Smooth muscle cell (in vitro differentiated cells): ENCODE data around the gene GATAD2B. TPM values are rescaled to one million over a fixed set of nuclear protein-coding genes. Genes with fewer than 3 reads are reported as not detected.
"Not testable (repeated sequence)": the region's sequence is repeated elsewhere in the genome, so short reads cannot be mapped to it uniquely, and the experiment has no call there.

Experiments
- DNase-seq: peaks from one replicate; lab custom pipeline; 2025; ENCODE audit not compliant: unreplicated experiment; lab: John Stamatoyannopoulos, UW
- H2AFZ ChIP-seq: fragments of 200-600 bp; sonication (generic); 2 replicates; pipeline ENCODE4 v1.6.0; 2016; ENCODE audit warnings: antibody characterized with exemption, low read depth, mild to moderate bottlenecking
- H3F3A ChIP-seq: fragments of 200-600 bp; sonication (generic); 2 replicates; pipeline ENCODE4 v1.6.0; 2017; ENCODE audit warnings: antibody characterized with exemption, low read depth
- H3K27ac ChIP-seq: fragments of 200-600 bp; sonication (generic); 2 replicates; pipeline ENCODE4 v1.5.1; 2016; ENCODE audit warnings: low read depth, mild to moderate bottlenecking
- H3K27me3 ChIP-seq: fragments of 200-600 bp; sonication (generic); 2 replicates; pipeline ENCODE4 v1.6.1; 2016; ENCODE audit warnings: low read depth, mild to moderate bottlenecking
- H3K36me3 ChIP-seq: fragments of 200-600 bp; sonication (generic); 2 replicates; pipeline ENCODE4 v1.5.1; 2016; ENCODE audit warnings: low read depth
- H3K4me1 ChIP-seq: fragments of 200-600 bp; sonication (generic); 2 replicates; pipeline ENCODE4 v1.5.1; 2016; ENCODE audit warnings: low read depth
- H3K4me2 ChIP-seq: fragments of 200-600 bp; sonication (generic); 2 replicates; pipeline ENCODE4 v1.6.0; 2016; ENCODE audit warnings: mild to moderate bottlenecking
- H3K4me3 ChIP-seq: fragments of 200-600 bp; sonication (generic); 2 replicates; pipeline ENCODE4 v1.5.1; 2016; ENCODE audit warnings: mild to moderate bottlenecking
- H3K79me2 ChIP-seq: fragments of 200-600 bp; sonication (generic); 2 replicates; pipeline ENCODE4 v1.6.0; 2016; ENCODE audit warnings: low read depth, mild to moderate bottlenecking
- H3K9ac ChIP-seq: fragments of 200-600 bp; sonication (generic); 2 replicates; pipeline ENCODE4 v1.6.0; 2016; ENCODE audit warnings: low read depth
- H3K9me3 ChIP-seq: fragments of 200-600 bp; sonication (generic); replicated peaks from 2 replicates; pipeline ENCODE4 v1.5.1; 2016; ENCODE audit warnings: low read depth
- H4K20me1 ChIP-seq: fragments of 200-600 bp; sonication (generic); 2 replicates; pipeline ENCODE4 v1.6.0; 2016; ENCODE audit warnings: low read depth
- CTCF ChIP-seq: fragments of 200-600 bp; sonication (generic); IDR thresholded peaks from 2 replicates; pipeline ENCODE4 v1.5.1; 2017; ENCODE audit warnings: borderline replicate concordance, mild to moderate bottlenecking, antibody characterized with exemption; ENCODE audit not compliant: insufficient read depth, poor library complexity, severe bottlenecking
- WGBS: methylation state at CpG from one replicate; pipeline ENCODE4 v1.1.7; 2016; ENCODE audit warnings: low lambda C conversion rate; 5-methylcytosine and 5-hydroxymethylcytosine counted together
- polyA plus RNA-seq: library from polyadenylated mRNA; unstranded; fragments of >200 nt; fragmentation: Nextera tagmentation; extraction: Ambion mirVana; gene quantifications from 2 replicates; pipeline ENCODE4 v1.2.1, GENCODE V29; 2016
- total RNA-seq: library from RNA; depleted of rRNA; stranded (reverse); fragments of >200 nt; gene quantifications from 2 replicates; pipeline ENCODE4 v1.2.3, GENCODE V29; 2014

The GATAD2B gene
- total and polyA plus RNA-seq, 2 experiments from 2014 or later: 7.8 to 24.9 TPM

- no peak overlapping the region for H3K27ac ChIP-seq
- peaks cover 98% of the 10 kb centered on the region for H4K20me1 ChIP-seq
- H3K27me3 ChIP-seq: no peaks in the 10 kb centered on the region
- no peak overlapping the region for H3K9ac ChIP-seq
- H3K36me3 ChIP-seq: no peaks in the 10 kb centered on the region
- no peak overlapping the region for H2AFZ ChIP-seq
- H3K9me3 ChIP-seq: no peaks in the 10 kb centered on the region
- peaks cover 100% of the 10 kb centered on the region for H3K79me2 ChIP-seq
- H3K4me3 ChIP-seq: no peak overlapping the region
- no peak for TF ChIP-seq CTCF
- H3K4me2 ChIP-seq: no peak overlapping the region
- H3F3A ChIP-seq: no peaks in the 10 kb centered on the region
- H3K4me1 ChIP-seq: no peaks in the 10 kb centered on the region
- WGBS: 98% methylated on average over 2 of the region's 2 CpGs
- DNase-seq: no peak
Measured at GRCh38 chr1:153912349-153912748, 10.4 kb downstream of the GATAD2B start.

- H3K27ac ChIP-seq, H3K9me3 ChIP-seq, H3K9ac ChIP-seq, H3K36me3 ChIP-seq, H2AFZ ChIP-seq, H3K27me3 ChIP-seq, H3K4me1 ChIP-seq, H3K4me3 ChIP-seq, H3K4me2 ChIP-seq, H3F3A ChIP-seq, DNase-seq: not testable (repeated sequence)
- WGBS: 98% methylated on average over 6 of the region's 6 CpGs
- Histone ChIP-seq H4K20me1 (peaks cover 98% of the 10 kb centered on the region), H3K79me2 (peaks cover 100% of the 10 kb centered on the region)
Measured at GRCh38 chr1:153910560-153910959, 12.2 kb downstream of the GATAD2B start.

- Histone ChIP-seq H3F3A (no peaks in the 10 kb centered on the region), H3K36me3 (no peaks in the 10 kb centered on the region), H2AFZ (no peak overlapping the region), H4K20me1 (peaks cover 98% of the 10 kb centered on the region), H3K79me2 (peaks cover 100% of the 10 kb centered on the region), H3K4me1 (no peaks in the 10 kb centered on the region), H3K4me2 (no peak overlapping the region), H3K9ac (no peak overlapping the region), H3K27me3 (no peaks in the 10 kb centered on the region), H3K27ac (no peak overlapping the region), H3K4me3 (no peak overlapping the region), H3K9me3 (no peaks in the 10 kb centered on the region)
- 97% methylated on average over 6 of the region's 6 CpGs for WGBS
- no peak for TF ChIP-seq CTCF
- no peak for DNase-seq
Measured at GRCh38 chr1:153908071-153908470, 14.7 kb downstream of the GATAD2B start.

GRCh38 chr1:153907134-153907533 is 15.6 kb downstream of the GATAD2B start:
- Histone ChIP-seq H3F3A (no peaks in the 10 kb centered on the region), H3K9ac (no peak overlapping the region), H3K27ac (no peak overlapping the region), H3K79me2 (peaks cover 100% of the 10 kb centered on the region), H3K9me3 (no peaks in the 10 kb centered on the region), H3K4me1 (no peaks in the 10 kb centered on the region), H2AFZ (no peak overlapping the region), H3K4me3 (no peak overlapping the region), H4K20me1 (peaks cover 98% of the 10 kb centered on the region), H3K27me3 (no peaks in the 10 kb centered on the region), H3K4me2 (no peak overlapping the region), H3K36me3 (no peaks in the 10 kb centered on the region)
- DNase-seq: no peak
- WGBS: 87% methylated on average over 6 of the region's 6 CpGs
- no peak for TF ChIP-seq CTCF
